Activated CD8-positive, alpha-beta memory T cell treated with anti-CD3 and anti-CD28 coated beads, Interleukin-2, amount 50 U/mL, for 1 hour (primary cell): ENCODE measurements around the gene KRTAP10-1.
"Not testable (repeated sequence)": the region's sequence is repeated elsewhere in the genome, so short reads cannot be mapped to it uniquely, and the experiment has no call there.

Source experiments
- DNase-seq: peaks from one replicate; pipeline ENCODE4 v3.0.0-alpha.2; 2020; ENCODE audit errors: extremely low read depth

Gene KRTAP10-1

GRCh38 chr21:44571296-44571695 lies 31.3 kb upstream of the KRTAP10-1 start:
- DNase-seq = no peak

- no peak for DNase-seq
These were observed 30.0 kb upstream of the KRTAP10-1 start for GRCh38 chr21:44569861-44570517.

GRCh38 chr21:44568667-44569556 lies 28.9 kb upstream of the KRTAP10-1 start:
- no peak for DNase-seq

GRCh38 chr21:44568261-44568660 lies 28.3 kb upstream of the KRTAP10-1 start:
- no peak for DNase-seq

GRCh38 chr21:44567481-44568171 lies 27.6 kb upstream of the KRTAP10-1 start:
- no peak for DNase-seq

- DNase-seq = no peak
These were observed 26.4 kb upstream of the KRTAP10-1 start for GRCh38 chr21:44566403-44566802.

- no peak for DNase-seq
These were observed 25.0 kb upstream of the KRTAP10-1 start for GRCh38 chr21:44564886-44565598.

GRCh38 chr21:44564099-44564498 lies 24.1 kb upstream of the KRTAP10-1 start:
- DNase-seq = no peak

- DNase-seq = no peak
These were observed 18.7 kb upstream of the KRTAP10-1 start, which contains the start of gene KRTAP10-3 for GRCh38 chr21:44558695-44559094. KRTAP10-3 (minus strand) TSS chr21:44558795; CDS start chr21:44558715, 80 bp downstream.

- not testable (repeated sequence) for DNase-seq
These were observed 18.3 kb upstream of the KRTAP10-1 start for GRCh38 chr21:44558329-44558675.

GRCh38 chr21:44557491-44558328 lies 17.7 kb upstream of the KRTAP10-1 start:
- no peak for DNase-seq

- DNase-seq = no peak
These were observed 16.9 kb upstream of the KRTAP10-1 start for GRCh38 chr21:44556879-44557278.

GRCh38 chr21:44555200-44555875 lies 15.3 kb upstream of the KRTAP10-1 start:
- DNase-seq = no peak

GRCh38 chr21:44552681-44553080 lies 12.7 kb upstream of the KRTAP10-1 start:
- no peak for DNase-seq

GRCh38 chr21:44552136-44552535 lies 12.1 kb upstream of the KRTAP10-1 start:
- DNase-seq = no peak

- DNase-seq = no peak
These were observed 11.5 kb upstream of the KRTAP10-1 start, which contains the start of gene KRTAP10-2 for GRCh38 chr21:44551340-44551961. KRTAP10-2 (minus strand) TSS chr21:44551505; CDS start chr21:44551458, 47 bp downstream.

GRCh38 chr21:44550807-44551206 lies 10.8 kb upstream of the KRTAP10-1 start:
- DNase-seq = no peak

- DNase-seq = not testable (repeated sequence)
These were observed 10.3 kb upstream of the KRTAP10-1 start for GRCh38 chr21:44550285-44550684.

- DNase-seq = no peak
These were observed 9.7 kb upstream of the KRTAP10-1 start for GRCh38 chr21:44549525-44550211.
